ENCODE data around the gene CENPM.
"Not testable (repeated sequence)": the region's sequence is repeated elsewhere in the genome, so short reads cannot be mapped to it uniquely, and the experiment has no call there.

The CENPM gene

DNA sequence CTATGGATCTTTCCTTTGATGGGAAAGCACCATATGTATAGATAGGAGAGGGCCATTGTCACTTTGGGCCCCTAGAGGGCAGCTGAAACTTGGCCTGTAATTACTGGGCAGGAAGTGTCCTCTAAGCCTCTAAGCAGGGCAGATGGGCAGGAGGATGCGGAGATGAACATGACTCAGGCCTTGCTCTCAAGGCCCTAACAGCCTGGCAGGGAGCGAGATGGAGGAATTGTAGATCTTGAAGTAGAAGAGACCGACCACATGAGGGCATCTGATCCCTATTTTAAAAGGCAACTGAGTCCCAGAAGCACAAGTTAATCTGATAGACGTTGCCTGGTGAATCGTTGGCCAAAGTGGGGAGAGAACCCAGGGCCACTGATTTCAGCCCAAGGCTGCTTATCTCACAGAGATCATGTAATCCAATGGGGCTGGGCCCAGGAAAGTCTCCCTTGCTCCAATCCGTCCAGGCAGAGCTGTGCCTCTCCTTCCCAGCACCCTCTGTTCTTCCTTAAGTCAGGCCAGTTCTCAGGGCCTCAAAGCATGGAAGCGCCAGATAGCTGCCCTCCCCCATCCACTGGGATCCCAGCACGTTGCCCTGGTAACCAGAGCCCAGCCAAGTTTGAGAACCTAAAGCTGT lies 19.8 kb upstream of the CENPM start:
- no peak for DNase-seq (ENCODE audit: low read depth in 2 of 2)

DNA sequence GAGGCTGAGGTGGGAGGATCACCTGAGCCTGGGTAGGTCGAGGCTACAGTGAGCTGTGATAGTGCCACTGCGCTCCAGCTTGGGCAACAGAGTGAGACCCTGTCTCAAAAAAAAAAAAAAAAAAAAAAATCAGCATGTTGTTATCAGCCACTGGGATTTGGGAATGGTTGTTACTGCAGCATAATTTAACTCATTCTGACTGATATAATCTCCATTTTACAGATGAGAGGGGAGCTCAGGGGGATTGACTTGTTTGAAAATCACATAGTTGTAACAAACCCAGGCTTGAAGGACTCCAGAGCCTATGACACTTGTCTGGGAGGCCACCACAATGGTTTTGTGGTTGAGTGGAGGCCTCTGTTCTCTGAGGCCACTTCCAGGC lies 19.3 kb upstream of the CENPM start:
- no peak for DNase-seq (ENCODE audit: low read depth in 2 of 2)

DNA sequence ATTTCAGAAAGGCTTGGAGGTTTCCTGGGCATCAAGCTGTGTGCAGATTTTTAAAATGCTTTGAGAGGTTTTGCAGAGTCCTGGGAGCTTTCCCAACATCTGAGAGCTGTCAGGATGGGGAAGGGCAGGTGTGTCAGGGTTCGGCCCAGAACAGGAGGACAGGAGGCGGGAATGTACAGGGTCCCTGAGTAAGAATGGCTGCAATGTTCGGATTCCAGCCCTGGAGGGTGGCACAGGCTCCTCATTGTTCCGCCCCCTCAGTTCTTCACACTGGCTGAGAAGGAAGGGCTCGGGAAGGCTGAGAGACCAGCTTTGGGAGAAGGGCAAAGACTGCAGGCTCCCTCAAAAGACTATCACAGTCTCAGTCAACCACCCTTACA lies 17.1 kb upstream of the CENPM start:
- no peak for DNase-seq (ENCODE audit: low read depth in 2 of 2)

DNA sequence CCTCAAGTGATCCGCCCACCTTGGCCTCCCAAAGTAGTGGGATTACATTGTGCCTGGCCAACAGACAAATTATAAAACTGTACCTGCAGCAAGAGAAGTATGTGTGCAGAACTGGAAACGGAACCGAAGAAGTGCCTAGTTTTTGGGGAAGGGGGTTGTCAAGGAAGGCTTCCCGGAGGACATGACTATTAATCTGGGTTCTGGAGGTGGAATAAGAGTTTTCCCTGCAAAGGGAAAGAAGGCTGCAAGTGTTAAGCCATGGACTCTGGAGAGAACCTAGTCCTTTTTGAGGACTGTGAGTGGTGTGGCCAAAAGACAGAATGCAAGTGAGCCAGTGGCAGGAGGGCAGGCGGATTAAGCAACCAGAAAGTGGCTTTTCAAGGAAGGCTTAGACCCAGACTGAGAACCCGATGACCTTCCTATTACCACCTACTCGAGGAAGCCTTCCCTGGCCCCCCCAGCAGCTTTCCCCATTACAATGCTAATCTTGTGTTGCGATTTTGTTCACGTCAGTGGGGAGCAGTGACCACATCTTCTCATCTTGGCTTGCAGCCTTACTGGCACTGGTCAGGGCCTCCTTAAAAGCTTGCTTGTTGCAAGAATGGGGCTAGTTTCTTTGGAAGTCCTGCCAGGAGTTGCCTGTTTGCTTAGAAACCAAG lies 16.6 kb upstream of the CENPM start:
- DNase-seq (ENCODE audit: low read depth in 2 of 2) = no peak

DNA sequence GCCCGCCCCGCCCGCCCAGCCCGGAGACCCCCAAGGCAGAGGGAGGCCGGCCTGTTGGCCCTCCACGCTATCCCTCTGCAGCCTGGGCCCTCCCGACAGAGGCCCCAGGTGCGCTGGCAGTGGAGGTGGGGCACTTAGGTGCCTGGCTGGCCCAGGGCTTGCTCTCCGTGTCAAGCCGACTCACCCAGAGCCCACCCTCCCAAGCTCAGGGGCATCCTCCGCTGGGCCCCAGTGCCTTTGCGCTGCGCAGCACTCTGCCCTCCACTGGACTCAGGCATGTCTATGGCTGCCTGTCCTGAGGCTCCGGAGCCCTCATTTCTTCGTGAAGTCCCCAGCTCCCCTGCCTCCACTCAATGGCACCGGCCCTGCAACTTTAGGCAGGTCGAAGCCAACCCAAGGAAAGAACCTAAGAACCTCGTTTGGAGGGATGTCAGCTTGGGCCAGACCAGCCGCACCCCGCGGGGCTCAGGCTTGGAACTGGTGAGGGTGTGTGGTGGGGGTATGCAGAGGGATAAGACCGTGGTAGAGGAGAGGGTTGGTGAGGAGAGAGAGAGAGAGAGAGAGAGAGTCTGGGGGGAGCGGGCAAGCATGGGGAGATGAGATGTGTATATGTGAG lies 11.1 kb upstream of the CENPM start:
- DNase-seq (ENCODE audit: low read depth in 2 of 2) = no peak

DNA sequence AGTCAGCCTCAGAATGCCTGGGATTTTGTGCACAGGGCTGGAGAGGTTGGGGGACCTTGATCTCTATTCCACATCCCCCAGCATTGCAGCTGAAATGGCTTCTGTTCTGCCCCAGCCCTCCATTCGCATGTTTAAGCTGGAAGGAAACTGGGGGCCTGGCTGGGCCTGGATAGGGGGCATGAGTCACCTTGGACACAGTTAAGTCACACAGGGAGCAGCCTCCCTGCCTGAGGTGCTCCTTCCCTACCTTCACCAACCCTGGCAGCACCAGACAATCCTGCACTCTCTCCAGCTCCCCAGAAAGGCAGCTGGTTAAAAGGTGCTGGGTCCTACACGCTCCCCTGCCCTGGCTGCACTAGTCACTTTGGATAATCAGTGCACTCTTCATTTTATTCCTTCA lies 5.8 kb upstream of the CENPM start:
- no peak for DNase-seq (ENCODE audit: low read depth in 2 of 2)

DNA sequence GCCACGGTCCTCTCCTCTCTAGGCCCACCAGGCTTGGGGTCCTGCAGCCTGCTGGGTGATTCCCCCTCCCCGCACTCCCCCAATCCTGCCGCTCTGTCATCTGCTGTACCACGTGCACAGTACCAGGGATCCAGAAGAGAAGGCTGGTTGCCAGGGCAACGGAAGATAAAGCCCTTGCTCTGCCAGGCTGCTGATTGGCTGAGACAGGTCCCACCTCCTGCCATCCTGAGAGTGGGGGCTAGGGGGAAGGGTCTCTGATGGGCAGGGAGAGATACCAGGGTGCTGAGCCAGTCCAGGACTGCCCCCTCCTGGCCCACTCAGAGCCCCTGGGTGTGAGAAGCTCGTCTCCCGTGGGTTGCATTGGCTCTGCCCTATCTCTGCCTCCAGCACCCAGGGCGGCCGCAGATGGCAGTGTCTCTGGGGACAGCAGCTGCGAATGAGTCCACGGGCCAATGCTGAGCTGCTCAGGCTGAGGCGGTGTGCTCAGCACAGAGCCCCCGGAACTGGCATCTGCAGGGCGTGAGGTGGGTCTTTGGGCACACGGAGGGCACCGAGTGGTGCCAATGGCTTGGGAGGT lies 5.0 kb upstream of the CENPM start, which contains the start of gene SMIM45:
Gene SMIM45 (plus strand): TSS at position 253 of the 577 bp plus-strand sequence.
- DNase-seq (ENCODE audit: low read depth in 2 of 2) = no peak

DNA sequence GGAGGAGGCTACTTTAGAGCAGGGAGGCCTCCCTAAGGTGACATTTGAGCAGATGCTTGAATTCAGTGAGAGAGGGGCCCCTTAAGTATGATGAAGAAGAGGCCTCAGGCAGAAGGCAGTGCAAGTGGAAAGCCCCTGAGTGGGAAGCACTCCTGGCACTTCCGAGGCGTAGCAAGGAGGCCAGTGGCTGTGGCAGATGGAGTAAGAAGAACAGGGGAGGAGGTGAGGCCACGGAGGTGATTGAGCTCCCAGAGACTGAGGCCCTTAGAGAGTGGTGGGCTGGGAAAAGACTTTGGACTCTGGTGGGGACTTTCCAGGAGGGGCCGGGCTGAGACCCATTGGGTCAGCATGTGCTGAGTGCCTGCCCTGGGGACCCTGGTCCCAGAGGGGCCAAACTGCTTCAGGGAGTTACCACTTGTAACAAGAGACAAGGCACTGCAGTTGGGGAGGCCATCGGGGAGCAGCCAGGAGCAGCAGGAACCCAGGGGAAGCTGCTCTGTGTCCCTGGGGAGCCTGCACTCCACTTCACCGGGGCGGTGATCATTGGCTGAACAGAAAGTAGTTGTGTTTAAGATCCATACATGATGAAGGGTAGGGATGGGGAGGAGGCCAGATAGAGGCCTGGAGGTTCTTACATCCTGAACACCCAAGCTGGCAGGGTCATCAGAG lies 2.5 kb upstream of the CENPM start:
- DNase-seq (ENCODE audit: low read depth in 2 of 2) = no peak

DNA sequence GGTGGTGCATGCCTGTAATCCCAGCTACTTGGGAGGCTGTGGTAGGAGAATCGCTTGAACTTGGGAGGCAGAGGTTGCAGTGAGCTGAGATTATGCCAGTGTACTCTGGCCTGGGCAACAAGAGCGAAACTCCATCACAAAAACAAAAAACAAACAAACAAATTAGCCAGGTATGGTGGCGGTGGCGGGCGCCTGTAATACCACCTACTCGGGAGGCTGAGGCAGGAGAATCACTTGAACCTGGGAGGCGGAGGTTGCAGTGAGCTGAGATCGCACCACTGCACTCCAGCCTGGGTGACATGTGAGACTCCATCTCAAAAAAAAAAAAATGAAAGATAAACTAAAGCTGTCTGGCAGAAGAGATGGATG lies 2.0 kb upstream of the CENPM start:
- DNase-seq (ENCODE audit: low read depth in 2 of 2) = not testable (repeated sequence)

DNA sequence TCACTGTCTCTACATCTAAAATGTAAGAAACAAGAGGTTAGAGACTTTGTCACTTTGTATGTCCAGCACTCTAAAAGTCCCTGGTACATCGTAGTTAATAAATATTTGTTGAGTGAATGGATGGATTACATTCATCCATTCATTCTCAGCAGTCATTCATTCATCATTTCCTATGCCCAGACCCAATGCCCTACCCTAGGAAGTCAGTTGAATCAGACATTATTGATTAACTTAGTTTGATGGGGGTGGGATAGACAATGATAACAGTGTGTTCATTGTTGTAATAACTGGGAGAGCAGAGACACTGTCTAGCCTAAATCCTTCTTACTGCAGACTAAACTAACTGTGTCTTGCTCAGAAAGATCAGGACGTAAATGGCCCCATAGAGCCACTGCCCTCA lies 1.2 kb upstream of the CENPM start:
- no peak for DNase-seq (ENCODE audit: low read depth in 2 of 2)

DNA sequence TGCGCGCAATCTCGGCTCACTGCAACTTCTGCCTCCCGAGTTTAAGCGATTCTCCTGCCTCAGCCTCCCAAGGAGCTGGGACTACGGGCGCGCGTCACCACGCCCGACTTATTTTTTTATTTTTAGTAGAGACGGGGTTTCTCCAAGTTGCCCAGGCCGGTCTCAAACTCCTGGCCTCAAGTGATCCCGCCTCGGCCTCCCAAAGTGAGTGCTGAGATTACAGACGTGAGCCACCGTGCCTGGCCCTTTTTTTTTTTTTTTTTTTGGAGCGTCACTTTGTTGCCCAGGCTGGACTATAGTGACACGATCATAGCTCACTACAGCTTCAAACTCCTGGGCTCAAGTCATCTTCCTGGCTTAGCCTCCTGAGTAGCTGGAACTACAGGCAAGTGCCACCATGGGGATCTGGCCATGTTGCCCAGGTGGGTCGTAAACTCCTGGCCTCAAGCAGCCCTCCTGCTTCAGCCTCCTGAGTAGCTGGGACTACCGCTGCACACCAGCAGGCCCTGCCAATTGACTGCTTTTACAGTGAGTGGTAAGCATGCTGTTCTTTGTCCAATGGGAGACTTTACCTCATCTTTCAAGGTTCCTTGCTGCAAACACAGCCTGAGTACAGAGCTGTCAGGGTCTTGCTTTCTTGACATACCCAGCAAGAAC lies 600 bp upstream of the CENPM start:
- DNase-seq (ENCODE audit: low read depth in 2 of 2) = no peak

DNA sequence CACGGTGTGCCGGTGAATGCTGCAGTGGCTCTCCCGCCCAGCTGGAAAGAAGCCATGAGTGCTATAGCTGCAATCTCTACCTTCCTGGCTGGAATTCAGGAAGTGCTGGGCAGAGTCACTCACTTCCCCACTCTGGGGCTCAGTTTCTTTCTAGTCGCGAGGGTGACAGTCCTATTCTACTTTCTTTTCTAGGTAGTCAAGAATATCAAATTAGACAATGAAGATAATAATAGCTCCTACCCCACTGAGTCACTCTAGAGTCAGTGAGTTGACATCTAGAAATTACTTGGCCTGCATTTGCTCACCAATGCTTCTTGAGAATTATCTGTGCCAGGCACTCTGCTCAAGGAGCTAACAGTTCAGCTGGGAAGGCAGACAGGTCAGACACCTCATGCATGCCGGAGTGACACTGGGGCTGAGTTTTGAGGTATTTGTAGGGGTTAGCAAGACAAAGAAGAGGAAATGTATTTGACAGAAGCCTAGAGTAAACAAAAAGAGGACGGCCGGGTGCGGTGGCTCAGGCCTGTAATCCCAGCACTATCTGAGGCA lies 3.2 kb downstream of the CENPM start:
- no peak for DNase-seq (ENCODE audit: low read depth in 2 of 2)

DNA sequence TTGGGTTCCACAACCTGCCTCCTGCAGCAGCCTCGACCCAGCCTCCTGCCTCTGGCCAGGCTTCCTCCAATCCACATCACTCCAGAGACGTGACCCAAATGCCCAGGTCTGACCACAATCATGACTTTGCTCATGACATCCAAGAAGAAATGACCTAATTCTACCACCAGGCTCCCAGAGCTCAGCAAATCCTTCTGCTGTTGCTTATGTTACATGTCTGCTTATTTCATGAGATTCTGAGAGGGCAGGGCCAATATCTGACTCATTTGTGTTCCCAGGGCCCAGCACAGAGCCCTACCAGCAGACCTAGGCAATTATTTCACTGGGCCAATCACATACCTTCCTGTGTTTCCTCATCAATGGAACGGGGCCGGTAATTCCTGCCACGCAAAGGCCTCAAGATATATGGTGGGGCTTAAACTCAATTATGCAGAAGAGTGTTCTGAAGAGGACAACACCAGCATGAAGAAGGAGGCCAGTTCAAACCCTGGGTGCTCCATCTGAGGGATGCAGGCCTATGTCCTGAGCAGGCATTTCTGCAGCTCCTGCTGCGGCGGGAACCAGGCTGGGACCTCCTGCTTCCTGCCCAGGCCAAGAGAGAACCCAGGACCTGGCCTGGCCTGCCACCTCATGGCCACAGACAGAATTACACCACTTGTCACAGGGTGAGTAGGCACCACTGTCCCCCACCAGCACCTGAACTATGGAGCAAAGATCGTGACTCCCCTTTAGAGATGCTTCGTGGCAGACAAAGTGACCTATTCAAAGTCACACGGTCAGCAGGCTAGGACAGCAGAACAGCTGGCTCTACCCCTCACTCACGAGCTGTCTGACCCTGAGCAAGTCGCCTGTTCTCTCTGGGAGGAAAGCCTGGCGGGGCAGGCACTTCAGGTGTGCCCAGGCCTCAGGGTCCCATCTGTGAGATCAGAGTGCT lies 5.9 kb downstream of the CENPM start:
- DNase-seq (ENCODE audit: low read depth in 2 of 2) = peak; percentile 65 to 75

DNA sequence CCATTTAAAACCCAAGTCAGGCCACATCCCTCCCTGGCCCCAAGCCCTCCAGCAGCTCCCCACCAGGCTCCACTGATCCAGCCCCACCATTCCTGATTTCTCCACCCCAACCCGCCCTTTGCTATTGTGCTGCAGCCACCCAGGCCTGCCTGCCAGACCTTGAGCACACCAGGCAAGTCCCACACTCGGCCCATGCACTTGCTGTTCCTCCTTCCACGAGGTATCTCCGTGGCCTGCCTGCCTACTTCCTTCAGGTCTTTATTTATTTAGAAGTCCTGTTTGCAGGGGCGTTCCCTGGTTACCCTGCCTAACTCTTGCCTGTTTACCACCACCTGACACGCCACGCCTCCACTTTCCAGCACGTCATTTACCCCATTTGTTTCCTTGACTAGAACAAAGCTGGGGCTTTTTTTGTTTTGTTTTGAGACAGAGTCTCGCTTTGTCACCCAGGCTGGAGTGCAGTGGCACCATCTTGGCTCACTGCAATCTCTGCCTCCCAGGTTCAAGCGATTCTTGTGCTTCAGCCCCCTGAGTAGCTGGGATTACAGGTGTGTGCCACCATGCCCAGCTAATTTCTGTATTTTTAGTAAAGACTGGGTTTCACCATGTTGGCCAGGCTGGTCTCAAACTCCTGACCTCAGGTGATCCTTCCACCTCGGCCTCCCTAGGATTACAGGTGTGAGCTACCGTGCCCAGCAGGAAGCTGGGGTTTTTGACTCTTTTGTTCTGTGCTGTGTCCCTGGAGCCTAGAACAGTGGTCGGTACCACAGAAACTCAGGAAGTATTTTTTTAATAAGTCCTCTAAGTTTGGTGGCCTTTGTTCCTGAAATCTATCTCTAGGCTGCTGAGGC lies 6.7 kb downstream of the CENPM start:
- DNase-seq (ENCODE audit: low read depth in 2 of 2) = peak; percentile 75 to 94

DNA sequence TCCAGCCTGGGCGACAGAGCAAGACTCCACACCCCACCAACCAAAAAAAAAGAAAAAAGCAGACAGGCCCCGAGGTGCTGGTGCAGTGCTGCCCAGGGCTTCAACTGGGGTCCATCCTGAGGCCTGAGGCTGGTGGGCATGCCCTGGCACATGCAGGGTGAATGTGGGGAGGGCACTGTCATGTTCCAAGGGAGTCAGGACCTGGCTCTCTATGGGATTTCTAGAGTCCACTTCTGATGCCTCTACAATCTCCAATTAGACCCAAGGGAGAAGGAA lies 10.1 kb downstream of the CENPM start:
- DNase-seq (ENCODE audit: low read depth in 2 of 2) = no peak

DNA sequence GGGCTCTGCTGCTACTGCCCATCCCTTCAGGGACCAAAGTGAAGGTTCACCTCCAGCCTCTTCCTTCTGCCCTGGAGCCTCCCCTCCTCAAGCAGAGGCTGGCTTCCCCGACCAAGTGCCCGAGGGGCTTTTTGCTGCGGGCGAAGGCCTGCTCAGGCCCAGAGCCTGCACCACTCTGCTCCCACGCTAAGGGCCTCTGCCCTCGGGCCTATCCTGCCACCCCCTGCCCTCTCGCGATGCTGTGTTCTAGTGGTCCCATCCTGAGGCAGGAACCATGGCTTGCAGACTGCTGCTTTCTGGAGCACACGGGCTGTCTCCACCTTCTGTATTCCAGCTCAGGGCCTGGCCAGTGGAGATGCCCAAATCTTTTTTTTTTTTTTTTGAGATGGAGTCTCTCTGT lies 11.4 kb downstream of the CENPM start:
- no peak for DNase-seq (ENCODE audit: low read depth in 2 of 2)

DNA sequence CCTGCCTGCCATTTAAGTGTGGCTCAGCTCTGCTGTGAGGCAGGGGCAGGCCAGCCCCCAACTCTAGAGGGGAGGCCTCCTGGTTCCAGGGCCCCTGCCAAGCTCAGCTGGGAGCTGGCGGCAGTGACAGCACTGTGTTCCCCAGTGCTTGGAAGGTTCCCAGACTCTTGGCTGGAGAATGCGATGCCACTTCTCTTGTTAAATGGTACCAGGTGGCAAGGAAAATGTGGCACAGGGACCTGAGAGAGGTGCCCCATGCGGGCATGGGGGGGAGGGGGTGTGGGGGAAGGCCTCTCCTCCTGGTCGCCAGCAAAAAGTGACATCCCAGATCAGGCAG lies 12.0 kb downstream of the CENPM start:
- DNase-seq (ENCODE audit: low read depth in 2 of 2) = no peak

DNA sequence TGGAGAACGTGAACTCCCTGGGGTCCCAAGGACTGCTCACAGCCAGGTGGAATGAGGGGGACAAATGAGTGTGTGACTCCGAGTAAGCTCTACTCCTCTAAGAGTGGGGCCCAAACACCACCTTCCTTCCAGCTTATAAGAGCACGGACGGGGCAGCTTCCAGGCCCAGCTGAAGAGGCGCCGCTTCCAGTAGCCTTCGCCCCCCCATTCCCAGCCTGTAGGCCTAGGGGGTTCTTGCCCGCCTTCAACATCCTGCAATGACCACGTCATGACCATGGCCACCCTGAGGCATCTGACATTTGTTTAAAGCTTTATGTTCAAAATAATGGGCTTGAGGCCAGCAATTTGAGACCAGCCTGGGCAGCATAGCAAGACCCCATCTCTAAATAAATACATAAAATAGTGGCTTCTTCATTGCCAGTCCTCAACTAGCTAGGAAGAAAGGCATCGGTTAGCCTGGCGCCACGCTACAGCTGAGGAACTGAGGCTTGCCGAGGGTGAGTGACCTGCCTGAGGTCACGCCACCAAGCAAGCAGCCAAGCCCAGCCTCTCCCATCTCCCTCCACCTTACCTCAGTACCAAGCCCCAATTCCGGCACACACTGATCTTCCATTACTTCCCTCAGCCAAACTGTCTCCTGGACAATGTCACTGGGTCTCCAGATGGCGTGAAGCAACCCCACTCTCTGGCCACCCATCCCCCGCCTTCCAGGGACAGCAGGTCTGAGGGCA lies 12.5 kb downstream of the CENPM start:
- no peak for DNase-seq (ENCODE audit: low read depth in 2 of 2)

DNA sequence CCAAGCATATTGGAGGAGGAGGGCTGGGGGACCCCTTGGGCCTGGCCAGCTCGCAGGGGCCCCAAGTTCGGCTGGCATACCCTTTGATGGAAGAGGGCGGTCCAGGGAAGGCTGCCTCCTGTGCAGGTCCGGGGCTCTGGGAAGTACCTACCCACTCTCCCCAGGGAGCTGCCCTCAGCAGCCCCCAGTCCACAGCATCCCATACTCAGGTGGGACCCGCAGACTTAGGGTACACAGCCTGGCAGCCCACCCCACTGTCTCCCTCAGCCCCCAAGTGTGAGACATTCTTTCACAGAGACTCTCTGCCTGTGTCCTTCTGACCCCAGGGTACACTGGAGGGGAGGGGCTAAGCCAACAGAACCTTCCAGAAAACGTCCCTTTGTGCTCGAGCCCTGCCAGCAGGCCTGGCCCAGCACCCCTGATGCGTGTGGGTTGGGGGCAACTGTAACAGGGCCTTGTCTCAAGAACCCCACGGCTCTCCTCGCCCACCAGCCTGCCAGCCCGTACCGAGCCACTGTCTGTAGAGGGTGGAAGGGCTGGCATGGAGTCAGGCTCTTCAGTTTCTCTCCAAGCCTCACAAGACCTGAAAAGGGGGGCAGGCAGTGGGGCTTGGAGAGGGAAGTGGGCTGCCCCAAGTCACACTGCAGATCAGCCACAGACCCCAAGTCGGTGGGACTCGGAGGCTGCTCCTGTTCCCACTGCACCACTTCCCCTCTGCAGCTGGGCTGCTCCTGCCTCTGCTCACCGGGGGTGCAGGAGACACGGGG lies 13.4 kb downstream of the CENPM start:
- DNase-seq (ENCODE audit: low read depth in 2 of 2) = no peak
